AG04450 (cell line): ENCODE data around the gene ZNF638. TPM values are rescaled to one million over a fixed set of nuclear protein-coding genes. Genes with fewer than 3 reads are reported as not detected.

Experiments
- CTCF ChIA-PET: fragments of 300-600, 350-600 bp; formaldehyde crosslinking; extraction: SDS; loops from one replicate; lab custom pipeline; 2022; ENCODE audit warnings: antibody characterized with exemption, inconsistent platforms; lab: Charles Lee
- POLR2A ChIA-PET: fragments of 350-600 bp; formaldehyde crosslinking; extraction: SDS; loops from one replicate; lab custom pipeline; 2021; ENCODE audit warnings: antibody characterized with exemption, inconsistent platforms; lab: Yijun Ruan, JAX
- DNase-seq: peaks from one replicate; pipeline ENCODE4 v3.0.0-alpha.2; 2011; ENCODE audit warnings: low read depth, low spot score
- H3K27ac ChIP-seq: one replicate; pipeline ENCODE4 v1.5.1; 2012; ENCODE audit warnings: low read depth, low read length, control low read depth
- H3K27me3 ChIP-seq: one replicate; pipeline ENCODE4 v1.6.0; 2012; ENCODE audit warnings: low read length; ENCODE audit not compliant: control insufficient read depth, insufficient read depth
- H3K4me3 ChIP-seq: 2 replicates; pipeline ENCODE4 v1.5.1; 2011; ENCODE audit warnings: mild to moderate bottlenecking, low read depth, low read length, control low read depth
- H3K9me3 ChIP-seq: 2 replicates; pipeline ENCODE4 v1.5.1; 2012; ENCODE audit warnings: low read length; ENCODE audit not compliant: control insufficient read depth, insufficient read depth
- CTCF ChIP-seq: IDR thresholded peaks from 2 replicates; pipeline ENCODE4 v1.5.1; 2011; ENCODE audit warnings: low read depth, low read length, control low read depth, inconsistent platforms
- polyA plus RNA-seq: library from polyadenylated mRNA; depleted of rRNA; stranded (reverse); fragments of >200 nt; gene quantifications from 2 replicates; pipeline ENCODE4 v1.2.3, GENCODE V29; 2011

The ZNF638 gene
- polyA plus RNA-seq, 1 experiment, result 105 TPM

DNA sequence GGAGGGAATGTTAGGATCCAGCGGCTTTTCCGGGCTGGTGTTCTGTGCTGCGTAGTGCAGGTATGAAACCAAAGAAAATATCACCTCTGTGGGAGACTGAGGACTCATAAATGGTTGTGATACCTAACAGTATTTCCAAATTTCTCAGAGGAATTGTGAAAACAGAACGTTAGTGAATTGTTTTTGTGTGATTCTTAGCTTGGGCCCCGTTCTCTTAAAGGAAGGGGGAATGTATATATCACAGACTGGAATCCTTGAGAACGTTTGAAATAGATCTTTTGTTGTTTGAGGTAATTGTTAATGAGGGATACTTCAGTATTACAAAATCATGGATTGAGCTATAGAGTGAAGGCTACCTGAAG lies 834 bp downstream of the ZNF638 start:
- H3K9me3 ChIP-seq, result no peaks in the 10 kb centered on the region; the same call in 1 of the 2 replicates
- ChIA-PET POLR2A (interaction anchor here (1.2 to 1.8 kb wide), 5 partner anchors 33 to 264 kb away, joined by 3 to 10 read pairs (median 4); partner anchors contain the start of genes MCEE and NAGK), CTCF (interaction anchor here (0.9 to 7.1 kb wide), 26 partner anchors 8 to 178 kb away, joined by 3 to 95 read pairs (median 8); partner anchors contain the start of gene DYSF)
- H3K4me3 ChIP-seq, result peak overlapping the region; percentile 98
- H3K27me3 ChIP-seq, result peaks cover 2% of the 10 kb centered on the region
- no peak overlapping the region for H3K27ac ChIP-seq
- TF ChIP-seq CTCF, result no peak
- no peak for DNase-seq

- DNase-seq, result no peak
- ChIA-PET POLR2A (interaction anchor here (0.7 to 1.3 kb wide), 2 partner anchors 52 to 266 kb away, joined by 3 to 4 read pairs; no protein-coding TSS in a partner anchor), CTCF (interaction anchor here (0.5 to 7.1 kb wide), 4 partner anchors 10 to 127 kb away, joined by 3 to 95 read pairs (median 28); no protein-coding TSS in a partner anchor)
Measured at GRCh38 chr2:71333619-71334018, 2.0 kb downstream of the ZNF638 start.

DNA sequence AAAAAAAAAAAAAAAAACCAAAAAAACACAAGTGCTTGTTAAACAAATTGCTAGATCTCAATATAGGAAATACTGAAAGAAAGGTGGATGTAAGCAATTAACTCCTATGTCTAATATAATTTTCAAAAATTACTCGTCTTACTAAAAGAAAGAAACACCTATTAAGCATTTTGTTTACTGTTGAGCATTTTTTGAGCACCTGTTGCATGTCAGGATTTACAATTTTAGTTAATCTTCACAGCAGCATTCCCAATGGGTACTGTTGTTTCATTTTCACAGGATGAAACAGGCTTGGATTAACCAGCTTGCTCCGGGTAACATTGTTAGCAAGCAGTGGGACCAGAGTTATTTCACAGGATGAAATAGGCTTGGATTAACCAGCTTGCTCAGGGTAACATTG lies 4.8 kb downstream of the ZNF638 start:
- Histone ChIP-seq H3K27ac (no peak overlapping the region), H3K27me3 (no peaks in the 10 kb centered on the region), H3K9me3 (no peaks in the 10 kb centered on the region; the same call in 1 of the 2 replicates), H3K4me3 (no peak overlapping the region)
- CTCF ChIA-PET, result interaction anchor here (0.6 kb wide), 1 partner anchor 103 kb away, joined by 3 read pairs; no protein-coding TSS in a partner anchor
- POLR2A ChIA-PET, result no interaction called here
- DNase-seq, result no peak
- no peak for TF ChIP-seq CTCF

More at GRCh38 chr2:71333619-71334018, 2.0 kb downstream of the ZNF638 start:
- TF ChIP-seq CTCF, result no peak
- no peak overlapping the region for H3K27ac ChIP-seq
- no peaks in the 10 kb centered on the region; the same call in 1 of the 2 replicates for H3K9me3 ChIP-seq
- H3K4me3 ChIP-seq, result peak overlapping the region; percentile 98
- no peaks in the 10 kb centered on the region for H3K27me3 ChIP-seq

GRCh38 chr2:71336802-71337201 lies 5.2 kb downstream of the ZNF638 start:
- DNase-seq, result no peak
- no peak for TF ChIP-seq CTCF
- ChIA-PET CTCF (interaction anchor here (0.5 kb wide), 1 partner anchor 37 kb away, joined by 3 read pairs; no protein-coding TSS in a partner anchor), POLR2A (no interaction called here)
- Histone ChIP-seq H3K9me3 (no peaks in the 10 kb centered on the region; the same call in 1 of the 2 replicates), H3K27ac (no peak overlapping the region), H3K27me3 (no peaks in the 10 kb centered on the region), H3K4me3 (no peak overlapping the region)

GRCh38 chr2:71337776-71338175 lies 6.2 kb downstream of the ZNF638 start:
- Histone ChIP-seq H3K27ac (no peak overlapping the region), H3K9me3 (no peaks in the 10 kb centered on the region; the same call in 1 of the 2 replicates), H3K4me3 (no peak overlapping the region), H3K27me3 (no peaks in the 10 kb centered on the region)
- DNase-seq, result no peak
- ChIA-PET CTCF (no interaction called here), POLR2A (no interaction called here)
- TF ChIP-seq CTCF, result no peak
